CD4-positive, alpha-beta T cell treated with Interferon gamma for 1 hour (primary cell): Measurements from ENCODE around the gene AKAP6.
A peak's percentile ranks its signal among the peaks of the same experiment; 100 is the strongest.

ENCODE experiments used
- DNase-seq: peaks from one replicate; pipeline ENCODE4 v3.0.0-alpha.2; 2020

AKAP6 gene

DNA sequence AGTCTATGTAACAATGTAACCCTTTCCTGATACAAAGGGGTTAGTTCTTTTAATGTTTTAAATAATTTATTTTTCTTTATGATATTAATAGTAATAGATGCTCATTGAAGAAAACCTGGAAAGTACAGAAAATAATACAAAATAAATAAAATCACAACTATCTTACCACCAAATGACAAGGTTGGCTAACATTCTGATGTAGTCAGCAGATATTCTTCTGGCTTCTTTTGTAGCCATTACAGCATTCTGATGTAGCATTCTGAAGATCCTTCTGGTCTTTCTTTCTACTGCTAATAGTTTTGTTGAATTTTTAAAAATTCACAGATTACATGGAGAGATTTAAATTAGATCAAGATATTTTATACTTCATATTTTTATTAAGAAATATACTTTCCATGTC is 301.6 kb downstream of the AKAP6 start:
- no peak for DNase-seq

DNA sequence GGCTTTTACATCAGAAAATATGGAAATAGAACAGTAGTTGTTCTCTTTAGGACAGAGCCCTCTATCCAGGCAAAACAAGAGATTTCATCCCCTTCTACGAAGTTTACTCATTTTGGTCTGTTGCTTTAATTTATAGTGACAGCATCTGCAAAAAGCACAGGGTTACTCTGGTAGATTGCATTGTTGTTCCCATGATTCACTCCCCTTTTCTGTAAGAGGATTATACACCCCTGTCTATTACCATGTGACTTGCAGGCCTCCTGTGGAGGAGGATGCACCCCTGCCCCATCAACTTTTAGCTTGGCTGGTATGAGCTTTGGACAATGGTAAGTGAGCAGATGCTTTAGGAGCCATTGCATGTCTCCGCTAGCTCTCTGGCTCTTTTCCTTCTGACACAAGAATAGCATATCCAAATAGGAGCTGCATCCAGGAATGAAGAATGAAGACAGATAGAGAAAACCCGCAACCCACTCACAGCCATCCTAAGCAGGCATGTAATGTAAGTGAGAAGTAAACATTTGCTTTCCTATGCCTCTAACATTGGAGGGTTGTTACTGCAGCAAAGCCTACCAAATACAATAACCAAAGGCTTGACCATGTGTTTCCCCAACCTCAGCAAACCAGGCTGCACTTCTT is 304.2 kb downstream of the AKAP6 start:
- DNase-seq = no peak

DNA sequence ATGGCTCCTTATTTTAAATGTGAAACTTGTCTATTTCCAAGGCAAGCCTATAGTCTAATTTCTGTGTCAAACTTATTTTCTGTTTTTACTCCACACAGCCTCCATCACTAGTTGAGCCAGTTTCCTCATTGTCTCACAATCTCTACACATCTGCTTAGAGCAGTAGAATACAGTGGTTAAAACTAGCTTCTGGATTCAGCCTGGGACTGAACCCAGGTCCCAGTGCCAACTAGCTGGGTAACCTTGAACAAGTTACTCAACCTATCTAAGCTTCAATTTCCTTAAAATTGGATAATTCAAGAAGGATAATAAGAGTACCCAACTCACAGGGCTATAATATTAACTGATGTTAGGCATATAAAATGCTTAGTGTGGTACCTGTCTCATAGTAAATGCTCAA is 304.8 kb downstream of the AKAP6 start:
- no peak for DNase-seq

DNA sequence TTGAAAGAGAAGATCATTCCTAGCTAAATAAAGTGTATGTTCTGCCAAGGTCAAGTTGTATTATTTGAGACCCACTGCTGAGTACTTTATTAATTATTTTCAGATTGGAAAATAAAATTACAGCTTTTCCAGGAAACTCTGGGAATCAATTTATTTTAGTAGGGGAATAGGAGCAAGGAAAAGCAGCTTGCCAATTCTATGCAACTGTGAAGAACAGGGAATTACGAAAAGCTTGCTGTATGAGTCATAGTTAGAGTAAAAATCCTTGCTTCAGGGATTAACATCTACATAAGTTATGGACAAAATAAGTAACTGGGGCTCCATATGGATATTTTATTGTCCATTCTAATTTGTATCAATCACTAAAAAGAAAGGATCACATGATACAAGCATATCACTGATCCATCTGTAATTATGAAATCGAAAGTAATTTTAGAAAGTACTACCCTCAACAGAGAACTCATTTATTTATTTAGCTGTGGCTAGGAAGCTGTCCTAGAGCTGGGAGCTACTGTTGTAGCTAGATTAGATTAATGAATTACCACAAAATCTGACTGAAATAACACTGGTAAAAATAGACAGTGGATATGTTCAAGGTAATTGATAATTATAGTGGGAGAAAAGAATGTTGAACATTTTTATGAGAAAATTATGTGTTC is 306.1 kb downstream of the AKAP6 start:
- no peak for DNase-seq

DNA sequence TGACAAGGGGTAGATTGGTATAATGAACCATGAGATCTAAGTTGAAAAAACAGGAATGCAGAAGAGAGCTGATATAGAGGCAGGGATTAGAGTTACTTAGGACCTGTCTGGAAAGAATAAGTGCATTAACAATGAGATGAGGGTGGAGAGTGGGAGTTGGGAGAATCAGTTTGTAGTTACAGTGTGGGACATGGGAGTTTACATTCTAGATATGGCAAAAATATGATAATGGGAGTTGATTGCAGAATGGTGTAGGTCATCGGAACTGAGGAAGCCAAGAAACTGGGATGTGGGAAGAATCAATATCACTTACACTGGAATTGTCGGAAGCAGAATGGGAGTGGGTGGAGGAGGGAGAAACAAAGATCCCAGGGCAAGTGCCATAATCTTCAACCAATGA is 308.5 kb downstream of the AKAP6 start:
- DNase-seq = no peak

DNA sequence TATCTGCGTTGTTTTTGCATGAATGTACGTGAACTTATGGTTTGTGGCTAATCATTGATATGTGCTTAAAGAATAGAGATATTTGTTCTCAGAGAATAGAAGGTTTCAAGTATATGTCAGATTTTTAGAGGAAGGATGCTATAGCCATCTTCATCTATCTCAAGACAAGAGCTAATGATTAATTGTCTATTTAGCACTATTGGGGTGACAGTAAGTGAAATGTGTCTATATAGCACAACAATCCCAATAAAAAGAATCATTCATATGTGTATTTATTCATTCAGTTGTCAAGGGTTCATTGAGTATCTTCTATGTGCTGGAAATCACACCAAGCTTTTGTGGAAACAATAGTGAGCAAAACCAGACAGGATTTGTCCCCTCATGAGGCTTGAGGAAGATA is 310.1 kb downstream of the AKAP6 start:
- DNase-seq = no peak

DNA sequence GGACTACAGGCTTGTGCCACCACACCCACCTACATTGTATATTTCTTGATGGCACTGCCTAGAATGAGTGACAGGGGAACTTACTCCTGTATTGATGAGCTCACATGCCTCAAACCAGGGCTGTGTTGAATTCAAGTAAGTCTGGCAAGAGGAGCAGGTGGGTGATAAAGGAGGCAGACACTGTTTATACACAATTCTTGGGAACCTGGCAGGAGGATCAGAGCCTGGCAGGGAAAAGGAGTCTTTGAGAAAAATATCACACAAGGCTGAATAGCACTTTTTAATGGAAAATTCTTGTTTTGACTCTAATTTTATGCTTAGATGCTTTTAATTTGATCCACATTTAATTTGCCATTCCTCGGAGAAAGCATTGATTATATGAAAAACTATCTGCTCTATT is 316.5 kb downstream of the AKAP6 start:
- DNase-seq = no peak

DNA sequence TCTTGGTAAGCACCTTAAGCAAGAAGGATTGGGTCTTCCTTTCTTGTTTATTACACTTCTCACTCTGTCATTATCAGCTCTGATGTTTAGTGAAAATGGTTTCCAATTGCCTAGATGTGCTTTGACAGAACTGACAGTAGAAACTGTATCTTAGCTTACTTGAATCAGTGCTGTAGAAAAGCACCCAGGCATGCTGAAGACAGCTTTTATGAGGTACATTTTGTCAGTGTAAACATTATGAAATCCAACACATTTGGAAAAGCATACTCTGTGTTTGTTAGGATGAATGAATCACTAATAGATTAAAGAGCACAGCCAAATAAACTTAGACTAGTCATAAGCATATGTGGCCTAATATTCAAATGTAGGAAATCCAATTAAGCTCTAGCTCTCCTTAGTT is 319.3 kb downstream of the AKAP6 start:
- DNase-seq = no peak

DNA sequence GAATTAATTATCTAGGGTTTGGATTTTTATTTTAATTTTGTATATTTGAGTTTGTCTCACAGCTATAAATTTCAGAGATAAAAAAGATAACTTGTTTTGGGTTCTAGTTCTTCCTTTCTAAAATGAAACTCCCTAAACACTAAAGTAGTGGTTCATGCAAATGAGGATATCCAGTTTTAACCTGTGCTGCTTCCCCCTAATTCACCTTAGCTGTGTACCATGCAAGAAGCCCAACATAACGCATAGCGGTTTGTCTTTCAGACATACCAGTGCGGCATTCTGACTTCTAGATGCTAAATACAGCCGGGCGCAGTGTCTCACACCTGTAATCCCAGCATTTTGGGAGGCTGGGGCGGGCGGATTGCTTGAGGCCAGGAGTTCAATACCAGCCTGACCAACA is 320.9 kb downstream of the AKAP6 start:
- no peak for DNase-seq

DNA sequence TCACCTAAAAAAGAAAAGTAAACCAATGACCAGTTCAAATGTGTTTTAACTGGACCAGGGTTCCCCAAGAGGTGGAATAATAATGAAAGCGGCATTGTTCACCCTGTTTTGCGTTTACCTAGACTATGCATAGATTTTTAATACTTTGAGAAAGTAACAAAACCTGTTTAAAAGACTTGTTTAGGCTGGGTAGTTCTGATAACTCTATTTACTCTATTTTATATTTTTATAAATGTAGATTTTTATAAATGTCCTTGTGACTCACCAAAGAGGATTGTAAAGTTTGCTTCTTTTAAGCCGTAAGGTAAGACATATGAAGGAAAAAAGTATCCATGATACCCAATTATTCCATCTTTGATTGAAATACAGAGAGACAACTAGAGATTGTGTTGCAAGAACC is 321.6 kb downstream of the AKAP6 start:
- DNase-seq = no peak

DNA sequence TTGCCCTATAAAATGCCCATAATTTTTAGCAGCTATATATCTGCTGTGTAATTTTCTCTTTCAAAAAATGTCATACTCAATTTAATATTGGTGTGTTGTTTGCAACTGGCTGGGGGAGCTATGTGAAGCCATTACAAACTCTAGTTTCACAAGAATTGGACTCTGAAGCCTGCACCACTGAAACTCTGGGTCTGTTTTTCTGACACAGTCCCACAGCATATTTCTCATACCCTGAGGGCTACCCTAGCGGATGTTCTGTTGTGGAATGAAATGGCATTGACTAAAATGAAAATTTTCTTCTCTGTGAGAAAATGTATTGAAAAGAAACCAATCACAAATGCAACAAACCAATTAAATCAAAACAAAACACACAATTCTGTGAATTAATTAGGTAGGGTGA is 325.0 kb downstream of the AKAP6 start:
- no peak for DNase-seq

DNA sequence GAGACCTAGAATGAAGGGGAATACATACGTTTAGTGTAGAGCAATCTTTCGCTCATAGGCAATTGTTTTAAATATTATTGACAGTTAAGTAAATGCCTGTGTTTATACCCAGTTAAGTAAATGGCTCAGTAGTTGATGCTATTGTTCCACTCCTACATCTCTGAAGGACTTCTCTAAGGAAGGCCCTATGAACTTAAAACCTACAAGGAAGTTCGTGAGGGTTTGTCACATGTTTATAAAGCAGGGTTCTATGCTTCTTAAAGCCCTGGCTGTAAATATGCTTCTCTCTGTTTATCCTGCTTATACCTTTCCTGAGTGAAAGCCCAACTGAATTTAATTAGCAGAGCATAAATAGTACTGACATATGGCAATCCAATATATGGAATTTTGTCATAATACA is 327.5 kb downstream of the AKAP6 start:
- no peak for DNase-seq

DNA sequence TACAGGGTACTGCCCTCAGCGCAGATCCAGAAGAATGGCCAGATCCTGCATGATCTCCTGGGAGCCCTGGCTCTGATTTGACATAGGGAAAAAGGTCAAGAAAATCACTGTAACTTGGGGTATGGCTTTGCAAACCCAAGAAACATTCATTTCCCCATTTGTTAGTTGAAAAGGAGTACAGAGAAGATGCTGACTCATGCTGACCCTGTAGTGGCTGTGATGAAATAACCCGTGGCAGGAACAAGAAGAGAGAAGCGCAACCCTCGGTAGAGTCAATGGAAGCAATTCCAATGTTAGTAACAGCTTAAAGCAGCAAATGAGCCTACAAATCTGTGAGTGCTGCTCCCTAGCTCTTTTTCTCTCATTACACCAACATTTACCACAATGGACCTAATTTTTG is 328.0 kb downstream of the AKAP6 start:
- DNase-seq = peak; percentile 44

DNA sequence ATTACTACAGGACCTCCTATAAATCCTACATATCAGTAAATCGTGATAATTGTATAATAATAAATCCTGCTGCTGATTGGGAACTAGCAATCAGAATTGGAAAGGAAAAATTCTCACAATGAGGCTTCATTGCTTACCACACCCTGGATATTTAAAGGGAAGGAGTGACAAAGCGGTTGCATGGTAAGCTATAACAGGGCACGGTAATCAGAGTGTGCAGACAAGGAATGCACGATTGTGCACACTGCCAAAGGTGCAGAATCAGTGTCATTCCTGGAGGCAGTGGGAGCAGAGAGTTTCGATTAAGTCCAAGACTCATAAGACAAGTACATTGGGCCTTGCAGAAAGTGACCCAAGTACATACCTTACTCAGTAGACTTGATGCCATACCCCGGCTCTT is 332.1 kb downstream of the AKAP6 start:
- DNase-seq = no peak

DNA sequence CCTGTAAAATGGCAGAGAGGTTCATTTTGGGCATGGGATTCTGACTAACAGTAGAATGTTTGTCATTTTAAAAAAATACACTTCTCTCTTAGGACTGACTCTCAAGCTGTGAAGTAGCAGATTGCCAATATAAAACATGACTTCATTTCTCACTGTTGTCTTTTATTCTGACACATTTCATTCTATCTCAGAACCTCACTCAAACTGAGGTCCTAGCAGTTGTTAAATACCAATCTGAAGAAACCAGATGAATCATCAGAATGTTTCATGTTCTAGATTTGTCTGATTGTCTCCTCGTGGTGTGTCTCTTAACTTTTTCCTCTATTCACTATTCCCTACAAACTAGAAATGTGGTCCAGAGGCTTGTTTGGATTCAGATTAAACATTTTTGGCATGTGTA is 333.1 kb downstream of the AKAP6 start:
- no peak for DNase-seq

DNA sequence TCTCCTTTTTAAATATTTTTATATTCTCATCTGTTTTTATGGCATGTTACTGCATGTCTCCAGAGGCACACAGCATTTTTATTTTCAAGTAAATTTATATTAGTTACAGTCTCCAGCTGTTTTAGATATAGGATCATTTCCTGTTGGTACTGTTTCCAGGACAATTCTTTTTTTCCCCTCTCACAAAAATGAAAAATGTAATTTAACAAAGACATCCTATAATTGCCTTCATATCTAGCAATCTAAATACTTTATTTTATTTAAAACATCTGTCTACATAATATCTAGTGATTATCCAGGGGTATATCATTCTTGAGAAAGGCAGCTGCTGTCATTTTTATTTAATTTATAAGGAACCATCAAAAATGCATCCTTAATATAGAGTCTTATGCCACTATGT is 337.2 kb downstream of the AKAP6 start:
- DNase-seq = no peak

DNA sequence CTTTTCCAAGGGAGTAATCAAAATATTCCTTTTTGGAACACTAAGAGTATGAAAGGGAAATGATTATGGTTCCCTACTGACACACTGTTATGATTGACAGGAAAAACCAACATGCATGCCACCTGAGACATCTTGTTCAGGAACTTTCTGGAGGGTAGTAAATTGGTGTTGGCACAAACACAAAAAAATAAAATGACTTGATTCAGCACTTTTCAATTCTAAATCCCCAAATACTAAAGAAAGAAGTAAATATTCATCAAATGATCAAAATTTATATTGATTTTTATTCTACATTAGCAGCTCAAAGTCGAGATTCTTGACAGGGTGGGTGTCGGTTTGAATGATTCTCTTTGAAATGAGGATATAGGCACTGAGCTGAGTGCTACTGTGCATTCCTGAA is 338.2 kb downstream of the AKAP6 start:
- DNase-seq = no peak

DNA sequence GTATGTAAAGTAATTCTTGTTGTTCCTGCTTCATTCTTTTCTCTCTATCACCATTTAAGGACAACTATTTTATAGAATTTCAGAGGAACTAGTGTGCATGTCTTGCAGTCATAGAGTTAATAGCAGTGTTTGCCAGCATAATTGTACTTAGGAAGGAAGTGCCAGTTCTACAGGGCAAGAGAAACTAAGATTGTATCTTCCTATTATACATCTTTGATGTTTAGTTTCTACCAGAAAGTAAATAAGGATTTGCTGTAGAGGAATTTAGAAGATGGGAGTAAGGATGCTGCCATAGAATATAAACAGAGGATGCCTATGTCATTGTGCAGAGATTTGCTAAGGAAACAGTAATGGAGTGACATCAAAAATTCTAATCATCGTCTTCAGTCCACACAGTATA is 338.7 kb downstream of the AKAP6 start:
- no peak for DNase-seq

DNA sequence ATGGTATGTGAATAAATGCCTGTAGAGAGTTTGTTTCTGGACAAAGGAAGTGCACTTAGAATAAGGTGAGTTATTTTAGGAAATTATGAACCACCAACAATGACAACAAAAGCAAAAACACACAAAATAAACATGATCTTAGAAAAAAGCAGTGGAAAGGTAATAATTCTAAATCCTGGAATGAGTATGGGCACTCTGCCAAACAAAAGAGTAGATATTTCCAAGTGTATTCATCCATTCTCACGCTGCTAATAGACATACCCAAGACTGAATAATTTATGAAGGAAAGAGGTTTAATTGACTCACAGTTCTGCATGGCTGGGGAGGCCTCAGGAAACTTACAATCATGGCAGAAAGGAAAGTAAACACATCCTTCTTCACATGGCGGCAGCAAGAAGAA is 340.3 kb downstream of the AKAP6 start:
- no peak for DNase-seq

DNA sequence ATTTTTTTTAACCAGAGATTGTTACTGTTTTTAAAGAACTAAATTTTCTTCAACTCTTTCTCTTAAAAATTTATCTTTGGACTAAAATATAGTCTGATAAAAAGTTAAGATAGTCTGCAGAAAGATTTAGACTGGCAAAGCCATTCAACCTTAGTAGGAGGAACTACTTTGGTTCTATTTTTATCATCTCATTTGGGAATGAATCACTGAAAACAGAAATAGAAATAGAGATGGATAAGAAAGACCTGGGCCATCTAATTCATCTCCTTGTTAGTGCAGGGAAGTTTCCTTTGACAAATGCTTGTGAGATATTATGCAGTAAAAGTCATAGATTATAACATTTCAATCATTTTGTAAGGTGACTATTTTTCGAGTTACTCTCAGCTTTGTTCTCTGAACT is 346.3 kb downstream of the AKAP6 start:
- no peak for DNase-seq

DNA sequence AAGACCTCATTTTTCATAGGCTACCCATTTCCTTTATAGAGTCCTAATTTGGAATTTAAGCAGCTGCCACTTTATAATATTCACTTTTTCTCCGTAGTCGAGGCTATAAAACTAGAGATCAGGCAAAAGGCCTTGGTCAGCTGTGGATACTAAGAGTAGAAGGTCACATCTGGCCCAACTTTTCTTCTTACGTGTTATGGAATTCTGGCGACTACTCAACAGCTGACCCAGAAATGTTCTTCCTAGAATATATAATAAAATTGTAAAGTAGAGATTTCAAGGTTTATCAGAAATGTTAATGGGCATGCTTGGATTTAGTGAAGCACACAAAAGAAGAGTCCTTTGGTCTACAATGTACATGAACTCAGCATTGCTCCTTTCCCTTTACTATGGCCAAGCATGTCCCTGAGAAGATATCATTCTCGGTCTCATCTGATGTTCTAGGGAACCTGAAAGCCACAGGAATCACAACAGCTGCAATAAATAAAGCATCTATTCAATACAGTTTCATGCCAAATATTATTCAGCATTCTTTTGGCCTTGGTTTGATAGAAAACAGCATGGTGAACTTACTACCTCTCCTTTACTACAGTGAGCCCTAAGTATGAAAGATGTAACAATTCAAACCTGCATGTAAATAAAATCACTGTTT is 348.2 kb downstream of the AKAP6 start:
- no peak for DNase-seq

DNA sequence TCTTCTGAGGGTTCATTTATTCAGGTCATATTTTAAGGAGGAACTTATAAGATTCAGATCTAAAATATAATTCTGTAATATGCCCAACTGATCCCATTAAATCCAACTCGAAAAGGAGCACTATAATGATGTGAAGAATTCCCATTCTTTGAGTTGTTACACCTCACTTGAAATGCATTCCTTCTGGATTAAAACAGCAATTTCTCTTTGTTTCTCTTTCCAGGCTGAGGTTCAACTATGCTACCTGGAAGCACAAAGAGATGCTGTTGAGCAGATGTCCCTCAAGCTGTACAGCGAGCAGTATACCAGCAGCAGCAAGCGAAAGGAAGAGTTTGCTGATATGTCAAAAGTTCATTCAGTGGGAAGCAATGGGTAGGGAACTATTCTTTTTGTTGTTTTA is 349.0 kb downstream of the AKAP6 start:
- DNase-seq = no peak

DNA sequence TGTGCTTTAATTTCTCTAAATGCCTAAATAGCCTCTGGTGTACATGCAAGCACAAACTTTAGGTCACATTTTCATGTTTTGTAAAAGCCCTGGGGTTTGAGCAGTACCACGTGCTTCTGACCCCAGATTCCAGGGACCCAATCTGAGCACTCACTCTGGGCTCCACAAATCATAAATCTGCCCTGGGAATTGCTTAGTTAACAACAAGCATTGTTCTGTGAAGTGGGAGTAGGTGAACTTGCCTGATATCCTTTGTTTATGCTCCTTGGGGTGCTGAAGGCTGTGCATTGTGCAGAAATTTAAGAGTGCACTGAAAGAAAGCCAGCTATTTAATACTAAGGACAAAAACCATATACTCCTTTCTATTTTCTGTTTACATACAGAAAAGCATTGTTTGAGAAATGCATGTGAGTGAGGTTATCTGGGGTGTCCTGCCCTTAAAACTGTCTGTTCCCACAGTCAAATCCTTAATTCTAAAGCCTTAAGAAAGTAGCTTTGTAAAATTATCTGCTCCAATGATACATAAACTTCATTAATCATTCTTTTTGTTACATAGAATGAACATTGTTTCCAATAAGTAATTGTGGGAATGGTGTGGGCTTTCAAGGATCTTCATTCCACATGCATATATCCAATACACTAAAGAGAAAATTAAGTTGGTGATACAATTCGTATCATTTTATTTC is 351.0 kb downstream of the AKAP6 start:
- no peak for DNase-seq

DNA sequence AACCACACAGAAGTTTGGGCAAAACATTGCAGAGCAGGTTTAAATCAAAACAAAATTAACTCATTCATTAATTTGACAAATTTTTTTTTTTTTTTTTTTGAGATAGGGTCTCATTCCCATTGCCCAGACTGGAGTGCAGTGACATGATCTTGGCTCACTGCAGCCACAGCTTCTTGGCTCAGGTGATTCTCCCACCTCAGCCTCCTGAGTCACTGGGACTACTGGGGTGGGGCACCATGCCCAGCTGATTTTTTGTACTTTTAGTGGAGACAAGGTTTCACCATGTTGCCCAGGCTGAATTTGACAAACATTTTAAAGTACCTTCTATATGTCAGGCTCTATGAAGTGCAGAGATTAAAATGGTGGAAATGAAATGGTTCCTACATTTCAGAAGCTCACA is 352.5 kb downstream of the AKAP6 start:
- DNase-seq = no peak
